NCI-H146 treated with DMSO at 0.1 percent for 48 hours (cell line): ENCODE measurements around the gene MMAB.

Experiments used
- DNase-seq: peaks from one replicate; lab custom pipeline; 2025; ENCODE audit not compliant: unreplicated experiment; lab: John Stamatoyannopoulos, UW

The MMAB gene

DNA sequence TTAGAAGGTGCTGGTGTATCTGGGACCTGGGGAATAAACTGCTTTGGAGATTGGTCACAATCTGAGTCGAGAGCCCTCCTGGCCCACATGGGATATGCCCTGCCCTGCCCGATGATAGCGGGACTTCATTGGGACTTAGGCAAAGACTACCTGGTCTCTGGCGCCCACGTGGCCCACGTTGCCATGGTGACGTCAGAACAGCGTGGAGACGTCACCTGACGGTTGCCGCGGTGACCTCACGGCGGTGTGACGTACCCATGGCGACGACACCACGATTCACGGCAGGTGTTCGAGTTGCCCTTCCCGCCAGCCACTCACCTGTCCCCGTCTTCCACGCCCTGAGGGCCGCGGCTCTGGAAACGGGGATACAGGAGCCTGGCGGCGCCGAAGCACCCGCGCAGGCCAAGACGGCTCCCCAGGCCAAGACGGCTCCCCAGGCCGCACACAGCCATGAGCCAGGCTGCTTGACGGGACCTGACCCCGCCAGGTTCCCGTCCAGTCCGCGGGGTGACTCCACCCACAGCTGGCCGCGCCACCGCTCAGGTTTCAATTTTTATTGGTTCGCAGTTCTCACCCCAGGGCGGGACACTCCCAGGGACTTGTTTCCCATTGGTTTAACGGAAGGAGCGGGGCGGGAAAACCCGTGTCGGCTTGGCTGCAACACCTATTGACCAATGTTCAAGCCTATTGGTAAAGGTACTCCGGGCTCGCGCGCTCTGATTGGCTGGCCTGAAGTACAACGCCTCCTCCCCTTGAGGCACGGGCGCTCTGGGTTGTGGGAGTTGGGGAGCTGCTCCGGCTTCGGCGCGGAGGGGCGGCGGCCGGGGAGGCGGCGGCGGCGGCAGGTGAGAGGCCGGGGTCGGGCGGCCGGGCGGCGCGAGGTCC, at the start of gene MMAB, which contains the start of gene MVK:
TSS of gene MMAB (minus strand) at position 476 of the 885 bp plus-strand sequence. CDS start at position 452, 24 bp downstream.
TSS of gene MVK (plus strand) at position 766 of the 885 bp plus-strand sequence. CDS start 1,029 bp downstream, outside the sequence.
- DNase-seq: peak; percentile 98

DNA sequence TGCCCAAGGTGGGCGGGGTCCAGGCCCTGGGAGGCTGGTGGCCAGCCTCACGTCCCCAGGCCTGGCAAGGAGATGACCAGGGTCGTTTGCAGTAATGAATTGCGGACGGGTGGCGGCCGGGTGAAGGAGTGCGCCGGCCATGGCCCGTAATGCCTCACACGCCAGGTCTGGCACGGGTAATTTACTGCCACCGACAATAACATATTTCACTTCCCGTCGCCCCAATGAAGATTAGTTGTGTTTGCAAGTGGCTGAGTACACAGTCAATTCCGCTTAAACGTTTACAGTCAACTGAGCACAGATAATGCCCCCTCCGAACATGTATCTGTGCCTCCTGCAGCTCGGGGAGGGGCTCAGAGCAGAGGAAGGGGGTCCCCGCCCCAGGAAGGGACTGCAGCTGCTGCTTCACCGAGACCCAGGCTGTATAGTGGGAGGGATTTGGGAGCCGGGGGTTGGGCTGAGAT, 48.6 kb upstream of the MMAB start:
- peak; percentile 95 for DNase-seq

- no peak for DNase-seq
These were observed 47.9 kb upstream of the MMAB start for GRCh38 chr12:109621211-109621694.

- DNase-seq: no peak
These were observed 45.8 kb upstream of the MMAB start for GRCh38 chr12:109619002-109619604.

- DNase-seq: no peak
These were observed 44.8 kb upstream of the MMAB start for GRCh38 chr12:109618082-109618481.

DNA sequence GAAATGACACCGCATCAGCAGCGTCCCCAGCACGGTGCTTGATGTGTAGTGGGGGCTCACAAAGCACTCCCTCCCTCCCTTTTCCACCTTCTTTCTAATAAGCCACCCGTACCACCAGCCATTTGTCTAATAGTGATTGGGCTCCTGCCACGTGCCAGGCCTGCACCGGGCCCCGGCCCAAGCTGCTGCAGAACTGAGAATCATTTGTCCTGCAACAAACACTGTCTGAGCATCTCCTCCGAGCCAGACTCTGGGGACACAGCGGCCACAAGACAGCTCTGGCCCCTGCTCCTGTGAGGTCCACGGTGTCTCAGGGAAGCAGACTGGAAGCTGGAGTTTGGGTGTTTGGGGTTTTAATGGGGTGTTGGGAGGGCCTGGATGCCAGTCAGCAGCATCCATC, 44.2 kb upstream of the MMAB start:
- no peak for DNase-seq

- peak; percentile 54 for DNase-seq
These were observed 42.4 kb upstream of the MMAB start for GRCh38 chr12:109615556-109616229.

GRCh38 chr12:109613649-109614455, 40.5 kb upstream of the MMAB start:
- DNase-seq: no peak

GRCh38 chr12:109612975-109613502, 39.7 kb upstream of the MMAB start:
- no peak for DNase-seq

DNA sequence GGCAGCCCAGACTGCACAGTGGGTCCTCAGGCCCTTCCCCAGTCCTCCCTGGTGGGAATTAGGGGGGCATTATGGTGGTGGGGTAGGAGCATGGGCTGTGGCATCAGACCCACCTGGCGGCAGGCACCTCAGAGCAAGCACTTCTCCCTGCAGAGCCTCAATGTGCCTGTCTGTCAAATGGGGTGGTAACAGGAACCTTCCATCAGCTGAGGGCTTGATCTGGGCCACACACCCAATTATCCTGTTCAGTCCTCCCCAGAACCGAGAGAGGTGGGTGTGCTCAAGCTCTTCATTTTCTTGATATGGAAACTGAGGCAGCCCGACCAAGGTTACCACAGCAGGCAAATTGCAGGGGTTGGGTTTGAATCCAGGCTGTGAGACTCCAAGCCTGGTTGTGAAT, 38.7 kb upstream of the MMAB start:
- DNase-seq: no peak

DNA sequence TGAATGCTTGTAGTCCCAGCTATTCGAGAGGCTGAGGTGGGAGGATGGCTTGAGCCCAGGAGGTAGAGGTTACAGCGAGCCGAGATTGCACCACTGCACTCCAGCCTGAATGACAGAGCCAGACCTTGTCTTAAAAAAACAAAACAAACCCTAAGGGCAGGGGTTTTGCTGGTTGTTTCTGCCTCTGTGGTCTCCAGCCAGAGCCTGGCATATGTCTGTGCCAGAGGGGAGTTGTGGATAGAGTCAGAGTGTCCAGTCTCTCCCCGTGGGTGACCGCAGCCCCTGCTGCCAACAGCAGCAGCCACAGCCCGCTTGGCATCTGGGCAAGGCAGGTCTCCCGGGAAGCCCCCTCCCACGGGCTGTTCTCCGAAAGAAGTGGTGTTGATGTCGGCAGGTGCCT, 37.9 kb upstream of the MMAB start:
- DNase-seq: no peak

DNA sequence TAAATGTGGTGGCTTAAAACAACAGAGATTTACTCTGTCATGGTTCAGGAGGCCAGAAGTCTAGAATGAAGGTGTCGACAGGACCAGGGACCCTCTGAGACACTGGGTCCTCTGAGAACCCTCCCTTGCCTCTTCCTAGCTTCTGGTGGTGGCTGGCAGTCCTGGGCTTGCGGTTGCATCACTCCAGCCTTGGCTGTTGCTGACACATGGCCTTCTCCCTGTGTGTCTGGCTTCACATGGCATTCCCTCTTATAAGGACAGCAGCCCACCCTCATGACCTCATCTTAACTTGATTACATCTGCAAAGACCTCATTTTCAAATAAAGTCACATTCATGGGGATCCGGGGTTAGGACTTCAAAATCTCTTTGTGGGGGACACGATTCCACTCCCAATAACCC, 37.2 kb upstream of the MMAB start:
- DNase-seq: no peak

GRCh38 chr12:109609342-109609741, 36.0 kb upstream of the MMAB start:
- DNase-seq: no peak

DNA sequence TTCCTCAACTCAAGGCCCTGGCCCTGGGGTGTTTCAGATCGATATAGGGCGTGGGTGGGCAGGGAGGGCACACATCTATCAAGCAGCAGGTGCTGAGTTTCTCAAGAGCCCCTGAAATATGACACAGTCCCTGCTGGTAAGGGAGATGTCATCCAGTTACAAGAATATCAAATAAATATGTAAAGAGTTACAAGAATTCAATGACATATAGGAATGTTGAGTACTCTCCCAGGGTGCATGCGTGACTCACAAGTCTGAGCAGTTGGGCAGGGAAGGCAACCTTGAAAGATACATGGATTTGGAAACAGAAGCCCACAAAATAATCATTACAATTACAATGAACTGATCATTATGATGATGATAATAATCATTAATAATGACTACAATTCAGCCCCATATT, 35.5 kb upstream of the MMAB start:
- DNase-seq: no peak

DNA sequence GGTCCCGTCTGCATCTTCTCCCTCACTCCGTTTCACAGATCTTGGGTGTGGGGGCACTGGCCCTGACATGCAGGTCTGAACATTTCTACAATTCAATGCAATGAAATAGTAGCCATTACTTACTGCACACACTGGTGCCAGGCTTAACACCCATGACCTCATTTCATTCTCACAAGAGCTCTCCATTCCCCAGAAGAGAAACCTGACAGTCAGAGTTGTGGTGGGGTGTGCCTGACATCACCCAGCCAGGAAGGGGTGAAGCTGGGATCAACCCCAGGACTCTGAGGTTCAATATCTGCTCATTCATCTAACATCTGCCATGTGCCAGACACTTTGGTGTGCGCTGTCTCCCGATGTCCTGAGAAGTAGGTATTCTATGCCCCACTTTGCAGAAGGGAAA, 35.0 kb upstream of the MMAB start:
- DNase-seq: no peak

- no peak for DNase-seq
These were observed 34.3 kb upstream of the MMAB start for GRCh38 chr12:109607618-109608017.

DNA sequence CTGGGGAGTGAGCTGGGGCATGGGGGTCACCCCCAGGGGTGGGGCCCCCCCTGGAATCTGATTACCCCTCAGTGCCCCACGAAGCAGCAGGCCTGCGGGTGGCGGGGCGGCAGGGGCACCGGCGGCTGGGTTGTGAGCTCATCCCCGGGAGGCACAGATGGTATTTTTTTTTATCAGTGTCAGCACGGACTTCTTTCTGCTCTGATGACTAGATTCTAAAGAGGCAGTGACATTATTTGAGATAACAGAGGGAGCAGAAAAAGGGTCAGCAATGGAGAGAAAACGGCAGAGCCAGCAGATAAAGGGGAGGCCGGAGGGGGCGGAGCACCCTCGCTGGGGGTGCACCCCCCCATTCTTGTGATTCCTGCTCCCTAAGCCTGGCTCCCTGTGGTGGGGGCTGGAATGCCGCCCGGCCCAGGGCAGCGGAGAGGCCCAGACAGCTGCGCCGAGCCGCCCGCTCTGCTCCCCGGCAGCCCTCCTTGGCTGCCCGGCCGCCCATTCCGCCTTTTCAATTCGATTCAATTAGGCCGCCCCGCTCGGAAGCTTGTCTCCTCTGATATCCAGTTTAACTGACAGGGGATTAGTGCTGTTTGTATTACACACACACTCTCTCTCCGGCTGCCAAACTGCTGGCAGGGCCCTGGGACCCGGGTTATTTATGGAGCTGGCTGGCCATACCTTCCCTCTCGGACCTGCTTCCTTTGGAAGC, 33.2 kb upstream of the MMAB start:
- no peak for DNase-seq

DNA sequence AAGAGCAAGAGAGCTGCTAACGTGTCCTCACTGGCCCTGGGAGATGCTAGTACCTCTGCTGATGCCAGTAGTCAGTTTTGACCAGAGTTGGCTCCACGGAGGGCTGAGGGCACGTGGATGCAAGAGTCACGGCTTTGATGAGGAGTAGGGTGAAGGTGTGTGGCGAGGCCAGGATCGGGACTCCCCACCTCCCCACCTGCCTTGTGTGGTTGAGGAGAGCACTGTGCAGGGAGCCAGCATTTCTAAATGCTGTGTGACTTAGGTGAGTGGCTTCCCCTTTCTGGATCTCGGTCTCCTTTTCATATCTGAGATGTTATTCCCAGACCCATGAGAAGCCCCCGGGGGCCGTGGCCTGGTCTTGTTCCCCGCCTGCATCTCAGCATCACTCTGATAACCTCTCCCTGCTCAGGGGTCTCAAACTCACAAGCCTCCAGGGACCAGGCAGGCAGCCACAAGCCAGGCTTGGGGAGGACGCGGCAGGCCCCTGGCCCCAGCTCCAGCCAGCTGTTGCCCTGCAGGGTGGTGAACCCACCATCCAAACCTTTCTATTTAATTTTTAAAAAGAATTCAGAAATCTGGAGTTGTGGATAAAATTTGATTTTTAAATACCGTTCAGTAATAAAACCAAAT, 32.4 kb upstream of the MMAB start:
- no peak for DNase-seq

- DNase-seq: no peak
These were observed 31.7 kb upstream of the MMAB start for GRCh38 chr12:109605016-109605415.
